HEK293T (cell line): ENCODE measurements around the gene SMYD5.

Source experiments
- ELF4 ChIP-seq: fragments of 450-650 bp; IDR thresholded peaks from 2 replicates; pipeline ENCODE4 v1.6.1; 2017; ENCODE audit warnings: antibody characterized with exemption
- HDGF ChIP-seq: fragments of 450-650 bp; IDR thresholded peaks from 2 replicates; pipeline ENCODE4 v1.6.1; 2017; ENCODE audit warnings: antibody characterized with exemption, borderline replicate concordance
- LEF1 ChIP-seq: fragments of 450-650 bp; IDR thresholded peaks from 2 replicates; pipeline ENCODE4 v1.6.1; 2017; ENCODE audit warnings: mild to moderate bottlenecking, borderline replicate concordance
- NFRKB ChIP-seq: fragments of 450-650 bp; IDR thresholded peaks from 2 replicates; pipeline ENCODE4 v1.6.1; 2016; ENCODE audit warnings: mild to moderate bottlenecking, moderate library complexity
- SP1 ChIP-seq: fragments of 450-650 bp; IDR thresholded peaks from 2 replicates; pipeline ENCODE4 v1.6.1; 2017
- TARDBP ChIP-seq: fragments of 450-650 bp; IDR thresholded peaks from 2 replicates; pipeline ENCODE4 v1.6.1; 2016

GRCh38 chr2:73185965-73186364, 28.1 kb upstream of the SMYD5 start:
- no peak for TF ChIP-seq TARDBP
- no peak for TF ChIP-seq HDGF
- TF ChIP-seq LEF1 = no peak
- TF ChIP-seq SP1 = no peak
- no peak for TF ChIP-seq ELF4
- TF ChIP-seq NFRKB = no peak
